Activated CD4-positive, alpha-beta T cell treated with anti-CD3 and anti-CD28 coated beads for 48 hours (primary cell): Measurements from ENCODE around the gene THAP7.
"Not testable (repeated sequence)": the region's sequence is repeated elsewhere in the genome, so short reads cannot be mapped to it uniquely, and the experiment has no call there.

ENCODE experiments used
- DNase-seq: peaks from one replicate; pipeline ENCODE4 v3.0.0-alpha.2; 2020

THAP7 gene

GRCh38 chr22:20977019-20977418 is 24.9 kb downstream of the THAP7 start:
- no peak for DNase-seq

DNA sequence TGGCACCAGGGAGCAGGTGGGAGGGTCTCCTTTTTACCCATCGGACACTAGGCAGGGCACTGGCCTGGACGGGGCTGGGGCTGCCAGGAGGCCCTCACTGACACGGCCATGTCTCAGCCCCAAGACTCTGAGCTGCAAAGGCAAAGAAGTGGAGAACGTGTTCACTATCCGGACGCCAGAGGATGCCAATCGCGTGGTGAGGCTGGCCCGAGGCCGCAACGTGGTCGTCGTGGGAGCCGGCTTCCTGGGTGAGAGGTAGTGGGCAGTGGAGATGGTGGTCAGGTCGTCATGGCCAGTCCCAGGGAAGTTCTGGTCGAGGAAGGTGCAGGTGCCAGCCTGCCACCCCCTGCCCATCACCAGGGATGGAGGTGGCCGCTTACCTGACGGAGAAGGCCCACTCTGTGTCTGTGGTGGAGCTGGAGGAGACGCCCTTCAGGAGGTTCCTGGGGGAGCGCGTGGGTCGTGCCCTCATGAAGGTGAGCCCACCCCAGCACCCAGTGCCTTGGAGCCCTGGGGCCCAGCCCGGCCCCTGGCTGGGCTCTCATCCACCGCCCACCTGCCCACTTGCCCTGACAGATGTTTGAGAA is 25.5 kb downstream of the THAP7 start:
- DNase-seq = no peak

- DNase-seq = no peak
Observed at GRCh38 chr22:20975541-20976290, 26.2 kb downstream of the THAP7 start.

GRCh38 chr22:20974336-20974955 is 27.5 kb downstream of the THAP7 start:
- DNase-seq = no peak

- DNase-seq = no peak
Observed at GRCh38 chr22:20973634-20974286, 28.2 kb downstream of the THAP7 start.

GRCh38 chr22:20972933-20973577 is 28.9 kb downstream of the THAP7 start:
- DNase-seq = no peak

GRCh38 chr22:20972014-20972694 is 29.8 kb downstream of the THAP7 start:
- not testable (repeated sequence) for DNase-seq

GRCh38 chr22:20970939-20971657 is 30.8 kb downstream of the THAP7 start:
- DNase-seq = no peak

- no peak for DNase-seq
Observed at GRCh38 chr22:20968281-20968977, 33.5 kb downstream of the THAP7 start.

- no peak for DNase-seq
Observed at GRCh38 chr22:20967697-20968211, 34.2 kb downstream of the THAP7 start.

DNA sequence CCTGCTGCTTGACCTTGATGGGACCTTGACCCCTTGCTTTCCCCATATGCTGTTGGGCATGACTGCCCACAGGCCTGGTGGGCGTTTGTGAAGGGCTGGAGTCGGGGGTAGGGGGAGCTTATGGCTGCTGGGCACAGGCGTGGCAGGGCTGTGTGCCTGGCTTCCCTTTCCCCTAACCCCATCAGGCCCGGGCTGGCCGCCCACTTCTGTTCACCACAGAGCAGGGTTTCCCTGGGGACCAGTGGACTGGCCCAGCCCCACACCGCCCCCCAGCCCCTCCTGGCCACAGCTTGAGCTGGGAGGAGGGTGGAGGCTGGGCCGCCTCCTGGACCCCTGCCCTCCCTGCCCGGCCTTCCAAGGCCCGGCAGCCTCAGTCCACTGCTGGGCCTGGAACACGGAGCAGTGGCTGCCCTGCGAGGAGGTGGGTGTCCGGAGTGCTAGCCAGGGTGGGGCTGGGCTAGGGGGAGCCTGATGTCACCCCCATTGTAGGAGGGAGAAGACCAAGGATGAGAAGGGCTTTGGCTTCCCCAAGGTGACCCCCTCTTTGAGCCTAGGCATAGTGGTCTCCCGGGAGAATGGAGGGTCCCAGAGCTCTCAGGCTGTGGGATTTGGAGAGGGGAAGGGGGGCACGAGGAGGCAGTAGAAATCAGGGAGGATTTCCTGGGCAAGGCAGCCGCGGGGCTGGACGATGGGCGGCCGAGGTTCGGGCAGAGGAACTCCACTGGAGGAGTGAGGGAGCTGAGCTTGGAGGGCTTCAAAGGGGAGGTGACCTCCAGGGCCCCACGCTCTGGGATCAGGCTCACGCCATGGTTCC is 34.8 kb downstream of the THAP7 start, which contains the start of gene AIFM3:
Gene AIFM3 (plus strand): TSS at position 373 of the 814 bp plus-strand sequence. CDS start 690 bp downstream, outside the sequence.
- no peak for DNase-seq

DNA sequence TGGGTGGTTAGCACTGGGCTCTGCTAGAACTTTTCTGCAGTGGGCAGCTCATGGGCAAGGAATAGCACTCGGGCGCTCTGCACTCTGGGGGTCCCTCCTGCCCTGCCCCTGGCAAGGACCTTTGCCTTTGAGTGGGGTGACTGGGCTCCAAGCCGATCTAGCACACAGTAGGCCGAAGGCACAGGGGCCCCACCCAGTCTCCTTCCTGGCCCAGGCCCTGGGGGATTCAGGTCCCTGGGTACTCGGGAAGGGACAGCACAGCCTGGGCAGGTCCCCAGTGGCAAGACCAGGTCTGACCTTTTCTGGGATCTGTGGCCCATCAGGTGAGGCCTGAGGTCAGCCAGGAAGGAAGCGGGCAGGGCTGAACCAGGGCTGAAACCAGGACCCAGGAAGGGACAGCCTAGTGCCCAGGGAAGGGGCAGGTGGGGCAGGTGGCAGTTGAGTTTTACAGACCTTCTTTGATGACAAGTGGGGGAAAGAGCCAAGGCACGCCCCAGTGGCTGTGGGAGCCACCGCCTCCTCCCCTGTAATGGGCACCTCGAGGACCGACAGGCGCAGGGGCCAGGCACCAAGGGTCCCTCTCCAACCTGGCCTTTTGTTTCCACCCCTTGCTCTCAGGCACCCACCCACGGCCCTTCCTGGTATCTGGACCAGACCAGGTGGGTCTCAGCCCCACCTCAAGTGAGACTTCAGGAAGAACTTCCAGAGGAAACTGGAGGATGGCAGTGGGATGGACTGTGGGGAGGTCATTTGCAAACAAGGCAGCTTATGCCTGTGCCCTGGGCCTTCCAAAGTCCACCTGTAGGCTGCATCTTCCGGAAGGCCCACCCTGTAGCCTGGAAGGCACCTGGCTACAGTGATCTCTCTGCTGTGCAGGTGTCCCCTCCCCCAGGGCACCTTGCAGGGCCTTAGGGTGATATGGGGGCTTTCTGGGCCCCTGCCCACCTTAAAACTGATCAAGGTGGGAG is 35.7 kb downstream of the THAP7 start:
- no peak for DNase-seq

GRCh38 chr22:20965104-20965887 is 36.6 kb downstream of the THAP7 start:
- no peak for DNase-seq

GRCh38 chr22:20964799-20965103 is 37.2 kb downstream of the THAP7 start:
- DNase-seq = no peak

DNA sequence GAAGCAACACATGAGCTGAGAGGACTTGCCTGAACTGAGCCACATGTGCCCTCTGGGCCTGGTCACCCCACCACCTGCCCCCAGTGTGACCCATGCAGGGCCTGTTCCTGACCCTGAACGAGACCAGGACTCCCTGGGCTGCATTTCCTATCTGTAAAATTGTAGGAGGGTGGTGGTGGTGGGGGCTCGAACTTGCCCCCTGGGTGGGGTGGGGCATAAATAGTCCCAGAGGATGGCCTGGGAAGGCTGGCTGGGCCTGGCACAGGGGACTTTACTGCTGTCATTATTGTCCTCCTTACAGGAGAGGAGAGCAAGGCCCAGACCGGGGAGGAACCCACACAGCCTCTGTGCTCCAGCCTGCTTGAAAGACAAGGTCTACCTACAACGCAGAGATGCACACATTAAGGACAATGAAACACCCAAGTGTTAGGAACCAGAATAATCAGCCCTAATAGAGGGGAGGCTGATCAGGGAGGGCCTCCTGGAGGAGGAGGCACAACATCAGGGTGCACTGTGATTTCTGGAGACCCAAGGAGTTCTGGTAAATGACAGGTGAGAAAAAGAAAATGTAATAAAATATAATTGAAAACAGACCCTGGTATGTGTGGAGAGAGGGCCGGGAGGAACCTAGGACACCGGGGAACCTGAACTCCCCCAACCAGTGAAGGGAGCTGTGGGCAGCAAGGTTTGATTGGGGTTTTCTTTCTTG is 37.7 kb downstream of the THAP7 start:
- DNase-seq = no peak

DNA sequence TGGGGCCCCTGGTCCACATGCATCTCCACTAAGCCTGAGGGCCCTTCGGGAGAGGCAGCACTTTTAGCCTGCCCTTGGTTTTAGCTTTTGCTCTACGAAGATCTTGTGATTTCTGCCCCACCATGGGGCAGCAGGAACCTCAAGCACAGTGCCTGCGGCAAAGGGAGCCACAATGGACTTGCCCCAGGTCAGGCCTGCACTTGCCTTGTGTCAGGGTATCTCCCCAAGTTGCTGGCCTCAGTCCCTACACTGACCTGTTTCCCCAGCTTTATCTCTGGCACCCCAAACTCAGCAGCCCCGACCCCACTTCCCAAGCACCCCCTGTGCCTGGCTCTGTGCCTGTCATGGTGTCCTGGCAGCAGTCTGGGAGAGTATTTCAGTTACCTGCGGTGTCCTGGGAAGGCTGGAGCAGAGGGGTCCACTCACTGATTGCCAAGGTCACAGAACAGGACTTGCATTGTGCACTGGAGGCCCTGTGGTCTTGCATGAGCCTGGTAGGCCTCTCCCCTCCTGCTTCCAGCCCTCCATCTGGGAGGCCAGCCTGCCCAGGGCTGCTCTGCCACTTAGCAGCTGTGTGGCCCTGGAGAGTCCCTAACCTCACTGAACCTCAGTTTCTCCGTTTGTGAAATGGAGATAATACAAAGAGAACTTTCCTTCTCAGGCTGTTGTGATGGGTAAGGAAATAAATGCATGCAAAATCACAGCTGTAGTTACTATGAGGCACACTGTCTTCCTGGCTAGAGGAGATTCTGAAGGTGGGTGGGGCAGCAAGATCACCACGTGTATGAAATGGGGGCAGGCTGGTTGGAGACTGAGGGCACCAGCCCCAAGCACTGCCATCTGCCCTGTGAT is 38.5 kb downstream of the THAP7 start:
- DNase-seq = no peak
